T-cell (primary cell): ENCODE measurements around the gene WASL. TPM values are rescaled to one million over a fixed set of nuclear protein-coding genes. Genes with fewer than 3 reads are reported as not detected.
"Not testable (repeated sequence)": the region's sequence is repeated elsewhere in the genome, so short reads cannot be mapped to it uniquely, and the experiment has no call there.

ENCODE experiments used
- ATAC-seq, 4 experiments: fragments of 200-7000 bp in 3 of 4; fragments of 150-1000 bp in 1 of 4; cut with Tn5 transposase; replicated peaks in 1 of 4; 1 replicate in 3 of 4; 2 replicates in 1 of 4; pipeline ENCODE4 v1.10.0; 2021; ENCODE audit warnings: moderate library complexity in 3 of 4, mild to moderate bottlenecking in 2 of 4, moderate number of reproducible peaks in 1 of 4
- CTCF ChIA-PET, 2 donors: fragments of 300-600 bp; sonication (Branson Sonifier 250); formaldehyde crosslinking; loops; one replicate each; lab custom pipeline; 2022; ENCODE audit warnings: antibody characterized with exemption in 2 of 2; lab: Charles Lee
- POLR2A ChIA-PET, 2 donors: fragments of 300-600 bp; sonication (Branson Sonifier 250); formaldehyde crosslinking; loops; one replicate each; lab custom pipeline; 2022; ENCODE audit warnings: antibody characterized with exemption in 2 of 2; lab: Charles Lee
- DNase-seq, 35 experiments: peaks; one replicate each; pipeline versions ENCODE4 v3.0.0 to v3.0.0-alpha.2; 2013 to 2023
- H3K27ac ChIP-seq: one replicate; pipeline ENCODE4 v1.5.1; 2013; ENCODE audit warnings: low read length
- H3K27me3 ChIP-seq, 2 experiments: replicated peaks in 1 of 2; 1 replicate in 1 of 2; 2 replicates in 1 of 2; pipeline versions ENCODE4 v1.6.1 to v1.7.0; 2013; ENCODE audit warnings: low read length in 1 of 2, mixed read lengths in 1 of 2; ENCODE audit not compliant: control insufficient read depth in 2 of 2, insufficient read depth in 2 of 2; ENCODE audit errors: extremely low read depth in 1 of 2
- H3K36me3 ChIP-seq, 2 donors: 1 replicate in 1 of 2; 2 replicates in 1 of 2; pipeline versions ENCODE4 v1.6.1 to v1.7.0; 2013; ENCODE audit warnings: low read length in 1 of 2; ENCODE audit not compliant: control insufficient read depth in 2 of 2, insufficient read depth in 1 of 2; ENCODE audit errors: extremely low read depth in 1 of 2
- H3K4me1 ChIP-seq, 2 experiments: 1 replicate in 1 of 2; 2 replicates in 1 of 2; pipeline versions ENCODE4 v1.6.1 to v1.7.0; 2013; ENCODE audit warnings: low read length in 2 of 2, mixed read lengths in 1 of 2; ENCODE audit not compliant: insufficient read depth in 2 of 2, control insufficient read depth in 1 of 2; ENCODE audit errors: extremely low read depth in 1 of 2
- H3K4me3 ChIP-seq, 2 donors: 1 replicate in 1 of 2; 2 replicates in 1 of 2; pipeline versions ENCODE4 v1.5.1 to v1.7.0; 2013; ENCODE audit warnings: mild to moderate bottlenecking in 2 of 2, low read length in 1 of 2, moderate library complexity in 1 of 2; ENCODE audit not compliant: control insufficient read depth in 1 of 2; ENCODE audit errors: extremely low read depth in 1 of 2
- H3K9me3 ChIP-seq: 2 replicates; pipeline ENCODE4 v1.7.0; 2013
- H3K27ac Mint-ChIP-seq, 2 donors: one replicate each; pipeline ENCODE4 v1.8.0; 2020 to 2021; ENCODE audit warnings: mild to moderate bottlenecking in 2 of 2, mixed read lengths in 2 of 2
- H3K27me3 Mint-ChIP-seq, 2 donors: one replicate each; pipeline ENCODE4 v1.8.0; 2021 to 2022; ENCODE audit warnings: mixed read lengths in 2 of 2
- H3K36me3 Mint-ChIP-seq: one replicate; pipeline ENCODE4 v1.8.0; 2021; ENCODE audit warnings: mixed read lengths
- H3K4me1 Mint-ChIP-seq, 3 donors: one replicate each; pipeline ENCODE4 v1.8.0; 2020 to 2022; ENCODE audit warnings: mixed read lengths in 3 of 3, mild to moderate bottlenecking in 1 of 3
- H3K4me3 Mint-ChIP-seq, 3 donors: one replicate each; pipeline ENCODE4 v1.8.0; 2020 to 2022; ENCODE audit warnings: mild to moderate bottlenecking in 3 of 3, mixed read lengths in 3 of 3, moderate library complexity in 3 of 3
- H3K9me3 Mint-ChIP-seq, 3 donors: one replicate each; pipeline ENCODE4 v1.8.0; 2020 to 2022; ENCODE audit warnings: mixed read lengths in 3 of 3
- WGBS: methylation state at CpG from one replicate; pipeline ENCODE4 v1.1.5; 2013; ENCODE audit warnings: missing lambda C conversion rate; ENCODE audit not compliant: insufficient coverage; 5-methylcytosine and 5-hydroxymethylcytosine counted together
- total RNA-seq, 35 experiments: library from RNA in 6 of 35; stranded (reverse) in 6 of 35; fragments of 120-200 nt in 1 of 35; gene quantifications; one replicate each; pipeline versions ENCODE4 v1.2.1 to v1.2.4 and lab custom pipeline; 2013 to 2026

The WASL gene
- total RNA-seq, 5 donors from 2014 or later (not counting 1 experiment from before 2014, with no cell fraction given), result 9.1 to 12.2 (median 9.8) TPM

- Histone ChIP-seq H3K27me3 (no peaks in the 10 kb centered on the region), H3K4me3 (no peak overlapping the region), H3K27ac (no peak overlapping the region), H3K4me1 (no peaks in the 10 kb centered on the region), H3K36me3 (no peaks in the 10 kb centered on the region), H3K9me3 (no peaks in the 10 kb centered on the region)
- ChIA-PET POLR2A (no interaction called here), CTCF (interaction anchor here in 1 of 2 donors (0.6 kb wide), 1 partner anchor 1990 kb away, joined by 3 read pairs; no protein-coding TSS in a partner anchor)
- ATAC-seq (no peak), DNase-seq (no peak)
- Mint-ChIP-seq H3K27ac (no peak overlapping the region), H3K9me3 (no peaks in the 10 kb centered on the region), H3K27me3 (peaks cover 8 to 11% of the 10 kb centered on the region in 2 donors), H3K4me3 (no peak overlapping the region), H3K36me3 (no peaks in the 10 kb centered on the region), H3K4me1 (no peaks in the 10 kb centered on the region)
- WGBS, result no CpG with 5 or more reads among the region's 3 CpGs
Measured at GRCh38 chr7:123783820-123784219, 35.0 kb upstream of the WASL start.

- no peaks in the 10 kb centered on the region for H3K36me3 Mint-ChIP-seq
- H3K27me3 ChIP-seq, result no peaks in the 10 kb centered on the region
- no peaks in the 10 kb centered on the region for H3K4me1 ChIP-seq
- POLR2A ChIA-PET, result no interaction called here
- no CpG with 5 or more reads among the region's 2 CpGs for WGBS
- CTCF ChIA-PET, result interaction anchor here in 1 of 2 donors (0.7 to 1.8 kb wide), 2 partner anchors 16 to 290 kb away, joined by 3 to 4 read pairs; no protein-coding TSS in a partner anchor
- peaks cover 8 to 11% of the 10 kb centered on the region in 2 donors for H3K27me3 Mint-ChIP-seq
- no peaks in the 10 kb centered on the region for H3K4me1 Mint-ChIP-seq
- DNase-seq, result no peak
- no peak overlapping the region for H3K27ac Mint-ChIP-seq
- H3K4me3 ChIP-seq, result no peak overlapping the region
- ATAC-seq, result no peak
- no peak overlapping the region for H3K27ac ChIP-seq
- no peak overlapping the region for H3K4me3 Mint-ChIP-seq
- no peaks in the 10 kb centered on the region for H3K36me3 ChIP-seq
- no peaks in the 10 kb centered on the region for H3K9me3 ChIP-seq
- H3K9me3 Mint-ChIP-seq, result no peaks in the 10 kb centered on the region
Measured at GRCh38 chr7:123782071-123782798, 33.4 kb upstream of the WASL start.

GRCh38 chr7:123780472-123780871 is 31.7 kb upstream of the WASL start:
- CTCF ChIA-PET, result interaction anchor here in 1 of 2 donors (0.5 kb wide), 1 partner anchor 20 kb away, joined by 3 read pairs; no protein-coding TSS in a partner anchor
- H3K27me3 ChIP-seq, POLR2A ChIA-PET, H3K27ac Mint-ChIP-seq, H3K9me3 Mint-ChIP-seq, H3K4me3 Mint-ChIP-seq, H3K36me3 ChIP-seq, H3K36me3 Mint-ChIP-seq, ATAC-seq, H3K4me3 ChIP-seq, H3K4me1 ChIP-seq, DNase-seq, H3K4me1 Mint-ChIP-seq, H3K27ac ChIP-seq, H3K9me3 ChIP-seq: not testable (repeated sequence)
- WGBS, result no CpG with 5 or more reads among the region's 2 CpGs
- peaks cover 12 to 19% of the 10 kb centered on the region in 2 donors for H3K27me3 Mint-ChIP-seq

- Histone ChIP-seq H3K36me3 (no peaks in the 10 kb centered on the region), H3K27ac (no peak overlapping the region), H3K9me3 (no peaks in the 10 kb centered on the region), H3K4me1 (no peaks in the 10 kb centered on the region), H3K27me3 (peaks cover 0 to 4% of the 10 kb centered on the region in 2 experiments), H3K4me3 (no peak overlapping the region)
- H3K4me1 Mint-ChIP-seq, result peaks cover 4 to 5% (median 5%) of the 10 kb centered on the region in 3 donors
- no peak for ATAC-seq
- H3K4me3 Mint-ChIP-seq, result no peak overlapping the region
- 88% methylated on average over 4 of the region's 4 CpGs for WGBS
- H3K9me3 Mint-ChIP-seq, result no peaks in the 10 kb centered on the region
- no peak for DNase-seq
- peaks cover 14 to 15% of the 10 kb centered on the region in 2 donors for H3K27me3 Mint-ChIP-seq
- no peaks in the 10 kb centered on the region for H3K36me3 Mint-ChIP-seq
- no peak overlapping the region for H3K27ac Mint-ChIP-seq
- ChIA-PET POLR2A (no interaction called here), CTCF (no interaction called here)
Measured at GRCh38 chr7:123774496-123774895, 25.7 kb upstream of the WASL start.

- no peak overlapping the region for H3K4me3 Mint-ChIP-seq
- Histone ChIP-seq H3K4me1 (no peaks in the 10 kb centered on the region), H3K27me3 (peaks cover 0 to 4% of the 10 kb centered on the region in 2 experiments), H3K9me3 (no peaks in the 10 kb centered on the region), H3K27ac (no peak overlapping the region), H3K4me3 (no peak overlapping the region), H3K36me3 (no peaks in the 10 kb centered on the region)
- ATAC-seq (no peak), DNase-seq (no peak)
- H3K27me3 Mint-ChIP-seq, result peaks cover 18 to 19% of the 10 kb centered on the region in 2 donors
- no peak overlapping the region for H3K27ac Mint-ChIP-seq
- WGBS, result no CpG with 5 or more reads among the region's 3 CpGs
- H3K9me3 Mint-ChIP-seq, result no peaks in the 10 kb centered on the region
- H3K4me1 Mint-ChIP-seq, result peaks cover 4 to 5% (median 5%) of the 10 kb centered on the region in 3 donors
- CTCF ChIA-PET, result no interaction called here
- H3K36me3 Mint-ChIP-seq, result no peaks in the 10 kb centered on the region
- POLR2A ChIA-PET, result interaction anchor here in 1 of 2 donors (0.5 kb wide), 1 partner anchor 112 kb away, joined by 7 read pairs; no protein-coding TSS in a partner anchor
Measured at GRCh38 chr7:123773481-123773880, 24.7 kb upstream of the WASL start.

- CTCF ChIA-PET, result no interaction called here
- 63% methylated on average over 1 of the region's 3 CpGs for WGBS
- no peak for DNase-seq
Measured at GRCh38 chr7:123772652-123773051, 23.8 kb upstream of the WASL start.

More at GRCh38 chr7:123772652-123773051, 23.8 kb upstream of the WASL start:
- no peak overlapping the region for H3K27ac Mint-ChIP-seq
- no peaks in the 10 kb centered on the region for H3K36me3 ChIP-seq
- no peaks in the 10 kb centered on the region for H3K9me3 ChIP-seq
- POLR2A ChIA-PET, result no interaction called here
- H3K27me3 ChIP-seq, result peaks cover 0 to 4% of the 10 kb centered on the region in 2 experiments
- no peak overlapping the region for H3K27ac ChIP-seq
- no peaks in the 10 kb centered on the region for H3K36me3 Mint-ChIP-seq
- peaks cover 4 to 5% (median 5%) of the 10 kb centered on the region in 3 donors for H3K4me1 Mint-ChIP-seq
- no peaks in the 10 kb centered on the region for H3K4me1 ChIP-seq
- H3K27me3 Mint-ChIP-seq, result peaks cover 18 to 19% of the 10 kb centered on the region in 2 donors
- H3K4me3 Mint-ChIP-seq, result no peak overlapping the region
- ATAC-seq, result no peak
- no peaks in the 10 kb centered on the region for H3K9me3 Mint-ChIP-seq
- no peak overlapping the region for H3K4me3 ChIP-seq
